Endometrial microvascular endothelial cells (primary cell): ENCODE results near the gene TRIO. TPM values are rescaled to one million over a fixed set of nuclear protein-coding genes. Genes with fewer than 3 reads are reported as not detected.

Experiments used
- in situ Hi-C: cut with HindIII; loops from 2 replicates; pipeline ENCODE4 v1.10.0; 2017; ENCODE audit warnings: low sequenced_read_pairs, low pct_unique_long_range_greater_than_20kb; ENCODE audit errors: inconsistent ontology term
- total RNA-seq: library from RNA; depleted of rRNA; stranded (reverse); fragments of >200 nt; gene quantifications from one replicate; pipeline ENCODE4 v1.2.3, GENCODE V29; 2015; ENCODE audit errors: inconsistent ontology term

The TRIO gene
- total RNA-seq, 1 donor from 2014 or later, result 97.2 TPM

DNA sequence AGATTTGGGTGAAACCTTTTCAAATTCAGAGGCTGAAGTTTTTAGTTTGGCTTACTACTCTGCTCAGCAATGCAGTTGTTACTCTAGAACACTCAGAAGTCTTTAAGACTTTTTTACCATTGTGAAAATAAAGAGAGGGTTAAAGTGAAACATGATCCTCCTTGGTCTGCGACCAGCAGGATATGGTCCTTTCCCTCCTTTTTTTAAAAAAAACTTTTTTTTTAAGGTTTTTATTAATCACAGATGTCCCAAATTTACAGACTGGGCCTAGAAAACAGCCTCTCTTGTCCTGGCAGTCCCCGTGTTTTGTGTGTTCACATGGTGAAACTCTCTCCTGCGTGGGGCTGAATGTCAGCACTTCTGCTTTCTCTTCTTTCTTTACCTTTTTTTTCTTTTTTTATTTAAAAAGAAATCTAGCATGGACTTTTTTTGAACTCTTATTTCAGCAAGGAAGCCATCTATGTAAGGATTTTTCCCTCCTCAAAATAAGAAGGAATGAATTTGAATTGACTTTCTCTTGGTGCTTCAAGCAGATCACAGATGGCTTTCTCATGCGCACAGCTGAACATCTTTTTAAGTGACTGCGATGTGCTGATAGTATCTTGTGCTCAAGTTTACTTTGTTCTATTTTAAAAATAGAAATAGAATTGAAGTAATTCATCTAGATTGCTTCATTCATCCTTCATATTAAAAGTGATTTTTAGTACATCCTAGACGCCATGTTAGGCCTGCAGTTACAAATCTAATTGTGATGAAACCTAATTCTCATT, 309.7 kb downstream of the TRIO start:
- in situ Hi-C loops, result no loop called here

- in situ Hi-C loops, result no loop called here
Measured at GRCh38 chr5:14453481-14453880, 310.3 kb downstream of the TRIO start.

- in situ Hi-C loops, result no loop called here
Measured at GRCh38 chr5:14455814-14456321, 312.7 kb downstream of the TRIO start.

DNA sequence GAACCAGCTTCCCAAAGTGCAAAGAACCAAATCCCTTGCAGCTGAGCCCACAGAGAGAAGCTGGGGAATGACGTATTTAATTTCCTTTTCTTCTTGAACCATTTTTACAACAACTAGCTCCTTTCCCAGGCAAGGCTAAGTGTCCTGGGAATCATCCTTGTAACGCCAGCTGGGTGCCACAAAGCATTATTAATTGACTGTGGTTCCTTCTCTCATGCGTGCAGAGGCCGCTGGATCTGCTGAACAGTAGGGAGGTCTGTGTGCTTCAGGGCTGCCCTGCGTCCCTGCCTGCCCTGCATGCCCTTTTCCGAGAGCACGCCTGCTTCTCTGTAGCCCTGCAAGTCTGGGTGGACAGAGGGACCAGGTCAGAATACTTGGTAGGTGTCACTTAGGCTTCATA, 314.3 kb downstream of the TRIO start:
- in situ Hi-C loops, result no loop called here

DNA sequence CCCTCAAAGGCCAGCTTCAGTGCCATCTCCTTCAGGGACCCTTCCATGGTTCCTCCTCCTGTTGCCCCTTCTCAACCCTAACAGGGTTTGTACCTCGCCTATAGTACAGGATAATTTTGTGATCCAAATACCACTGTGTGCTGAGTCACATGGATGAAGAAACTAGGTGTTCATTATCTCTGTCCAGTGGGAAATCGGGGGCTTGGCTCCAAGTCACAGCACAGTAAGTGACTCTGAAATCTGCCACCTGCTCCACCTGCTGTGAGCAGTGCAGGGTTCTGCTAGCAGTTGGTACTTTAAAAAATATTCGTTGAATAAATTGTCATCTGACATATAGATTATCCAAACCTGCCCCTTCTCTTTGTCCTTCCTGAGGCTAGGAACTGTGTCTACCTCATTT, 315.3 kb downstream of the TRIO start:
- in situ Hi-C loops, result no loop called here

- in situ Hi-C loops, result no loop called here
Measured at GRCh38 chr5:14460844-14461398, 317.8 kb downstream of the TRIO start.

- in situ Hi-C loops, result no loop called here
Measured at GRCh38 chr5:14462681-14463080, 319.5 kb downstream of the TRIO start.

GRCh38 chr5:14463629-14464028, 320.5 kb downstream of the TRIO start:
- in situ Hi-C loops, result no loop called here

- in situ Hi-C loops, result no loop called here
Measured at GRCh38 chr5:14464096-14464495, 321.0 kb downstream of the TRIO start.

DNA sequence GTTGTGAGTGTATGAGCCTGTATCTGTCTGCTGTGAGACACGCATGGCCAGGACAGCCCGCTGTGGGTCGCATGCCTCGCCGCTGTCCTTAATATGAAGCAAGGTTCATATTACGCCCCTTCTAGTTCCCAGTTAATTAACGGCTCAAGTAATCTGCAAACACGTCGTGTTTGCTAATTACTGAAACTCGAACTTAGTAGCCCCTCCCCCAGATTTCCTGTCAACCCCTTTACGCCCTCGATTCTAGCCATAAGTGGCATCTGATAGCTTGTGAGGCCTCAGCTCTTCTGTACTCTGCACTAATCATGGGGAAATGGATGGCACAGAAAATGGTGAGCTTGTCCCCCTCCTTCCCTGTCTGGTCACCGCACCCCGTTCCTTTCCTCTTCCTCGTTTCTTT, 321.5 kb downstream of the TRIO start:
- in situ Hi-C loops, result no loop called here

GRCh38 chr5:14465116-14465515, 322.0 kb downstream of the TRIO start:
- in situ Hi-C loops, result no loop called here

- in situ Hi-C loops, result no loop called here
Measured at GRCh38 chr5:14465776-14466175, 322.6 kb downstream of the TRIO start.

- in situ Hi-C loops, result no loop called here
Measured at GRCh38 chr5:14467251-14467650, 324.1 kb downstream of the TRIO start.

GRCh38 chr5:14467886-14468285, 324.7 kb downstream of the TRIO start:
- in situ Hi-C loops, result no loop called here

- in situ Hi-C loops, result no loop called here
Measured at GRCh38 chr5:14469551-14470377, 326.6 kb downstream of the TRIO start.

- in situ Hi-C loops, result no loop called here
Measured at GRCh38 chr5:14471507-14471906, 328.4 kb downstream of the TRIO start.

- in situ Hi-C loops, result no loop called here
Measured at GRCh38 chr5:14472986-14473567, 329.9 kb downstream of the TRIO start.

- in situ Hi-C loops, result no loop called here
Measured at GRCh38 chr5:14475045-14475444, 331.9 kb downstream of the TRIO start.

- in situ Hi-C loops, result no loop called here
Measured at GRCh38 chr5:14476786-14477435, 333.8 kb downstream of the TRIO start.
